K562 (cell line): ENCODE results near the gene BIRC7. TPM values are rescaled to one million over a fixed set of nuclear protein-coding genes. Genes with fewer than 3 reads are reported as not detected.

ENCODE experiments used
- ATAC-seq: fragments of 200-7000 bp; cut with Tn5 transposase; 3 replicates; pipeline ENCODE4 v1.9.1; 2020; ENCODE audit warnings: moderate library complexity
- BruUV-seq: library from RNA; stranded (reverse); fragments of 400-500 nt; replicated peaks from 2 replicates; lab custom pipeline; 2021; lab: Mats Ljungman, UMichigan
- CTCF ChIA-PET: fragments of 300-600 bp; formaldehyde crosslinking; extraction: SDS; loops from one replicate; lab custom pipeline; 2021; ENCODE audit warnings: low intra/inter-chr PET ratio; lab: Yijun Ruan, JAX
- POLR2A ChIA-PET: fragments of 300-600, 350-650 bp; sonication (Branson Sonifier 250); formaldehyde crosslinking; extraction: SDS; loops from one replicate; lab custom pipeline; 2021; ENCODE audit warnings: antibody characterized with exemption, inconsistent platforms; lab: Yijun Ruan, JAX
- DNase-seq, 4 experiments: peaks; one replicate each; pipeline versions ENCODE4 v3.0.0 to v3.0.0-alpha.2; 2011 to 2018; ENCODE audit warnings: low spot score in 3 of 4, mixed read lengths in 3 of 4; ENCODE audit errors: extremely low read depth in 1 of 4
- FAIRE-seq: peaks from 2 replicates; lab custom pipeline; 2011; peaks lifted over from hg19 to GRCh38; lab: Jason Lieb, UNC
- H2AFZ ChIP-seq: 2 replicates; pipeline ENCODE4 v1.6.0; 2011; ENCODE audit warnings: low read depth, low read length, control low read depth, inconsistent platforms
- H3K27ac ChIP-seq: fragments of 200-600 bp; 3 replicates; pipeline ENCODE4 v1.8.0; 2011; ENCODE audit warnings: low read depth, mild to moderate bottlenecking, control low read depth, inconsistent platforms, low read length, moderate library complexity, mixed read lengths; ENCODE audit errors: extremely low read depth
- H3K27me3 ChIP-seq, 2 experiments: fragments of 300-600 bp in 1 of 2; 2 replicates in 1 of 2; 3 replicates in 1 of 2; pipeline versions ENCODE4 v1.6.0 to v1.8.0; 2011; ENCODE audit warnings: inconsistent platforms in 2 of 2, low read length in 2 of 2, mild to moderate bottlenecking in 1 of 2, mixed read lengths in 1 of 2, moderate library complexity in 1 of 2; ENCODE audit not compliant: control insufficient read depth in 2 of 2, insufficient read depth in 2 of 2
- H3K36me3 ChIP-seq: fragments of 300-600 bp; 3 replicates; pipeline ENCODE4 v1.8.0; 2011; ENCODE audit warnings: mild to moderate bottlenecking, low read length, inconsistent platforms; ENCODE audit not compliant: control insufficient read depth, insufficient read depth
- H3K4me1 ChIP-seq, 2 experiments: fragments of 200-600 bp in 1 of 2; replicated peaks in 1 of 2; 2 replicates in 1 of 2; 3 replicates in 1 of 2; pipeline versions ENCODE4 v1.5.1 to v1.8.0; 2011; ENCODE audit warnings: inconsistent platforms in 2 of 2, low read length in 2 of 2, mild to moderate bottlenecking in 1 of 2, mixed read lengths in 1 of 2, moderate library complexity in 1 of 2; ENCODE audit not compliant: control insufficient read depth in 2 of 2, insufficient read depth in 2 of 2
- H3K4me2 ChIP-seq: 2 replicates; pipeline ENCODE4 v1.6.1; 2011; ENCODE audit warnings: low read length, control low read depth, inconsistent platforms, mixed read lengths; ENCODE audit not compliant: insufficient read depth
- H3K4me3 ChIP-seq: fragments of 200-600 bp; sonication (generic), shearing (Covaris generic); 2 replicates; pipeline ENCODE4 v1.5.1; 2016; ENCODE audit warnings: control low read depth, inconsistent platforms
- H3K79me2 ChIP-seq: fragments of 200-600 bp; 3 replicates; pipeline ENCODE4 v1.8.0; 2011; ENCODE audit warnings: low read length, inconsistent platforms; ENCODE audit not compliant: control insufficient read depth, insufficient read depth
- H3K9ac ChIP-seq, 2 experiments: 2 replicates each; pipeline versions ENCODE4 v1.6.0 to v1.6.1; 2011; ENCODE audit warnings: low read depth in 2 of 2, low read length in 2 of 2, control low read depth in 1 of 2, inconsistent platforms in 1 of 2, mild to moderate bottlenecking in 1 of 2, mixed read lengths in 1 of 2; ENCODE audit not compliant: insufficient read depth in 1 of 2
- H3K9me1 ChIP-seq: one replicate; pipeline ENCODE4 v1.6.0; 2011; ENCODE audit warnings: inconsistent platforms, mild to moderate bottlenecking, low read length, moderate library complexity; ENCODE audit not compliant: control insufficient read depth, insufficient read depth
- H3K9me3 ChIP-seq: replicated peaks from 2 replicates; pipeline ENCODE4 v1.5.1; 2011; ENCODE audit warnings: low read depth, low read length, inconsistent platforms; ENCODE audit not compliant: control insufficient read depth, insufficient read depth
- H4K20me1 ChIP-seq: replicated peaks from 2 replicates; pipeline ENCODE4 v1.6.1; 2011; ENCODE audit warnings: low read length, inconsistent platforms, mixed read lengths; ENCODE audit not compliant: control insufficient read depth, insufficient read depth
- GTF2E2 ChIP-seq: fragments of 200-800 bp; sonication (Bioruptor generic); IDR thresholded peaks from 2 replicates; pipeline ENCODE4 v1.6.1; 2016; ENCODE audit warnings: missing genetic modification characterization, missing compliant biosample characterization
- HES1 ChIP-seq: fragments of 450-650 bp; IDR thresholded peaks from 2 replicates; pipeline ENCODE4 v1.6.1; 2016; ENCODE audit warnings: low read depth, mild to moderate bottlenecking, moderate library complexity
- MCM7 ChIP-seq, 2 experiments: fragments of 450-650 bp; IDR thresholded peaks; 2 replicates each; pipeline ENCODE4 v1.6.1; 2016 to 2018
- MTA1 ChIP-seq: fragments of 450-650 bp; IDR thresholded peaks from 2 replicates; pipeline ENCODE4 v1.6.1; 2017; ENCODE audit warnings: borderline replicate concordance
- MTF1 ChIP-seq: fragments of 250-450 bp; sonication (Bioruptor Pico); IDR thresholded peaks from 2 replicates; pipeline ENCODE4 v1.9.0; 2021; ENCODE audit warnings: moderate library complexity, mild to moderate bottlenecking, inconsistent platforms, borderline replicate concordance
- NFIC ChIP-seq: fragments of 450-650 bp; IDR thresholded peaks from 2 replicates; pipeline ENCODE4 v1.6.1; 2017; ENCODE audit warnings: mild to moderate bottlenecking, inconsistent platforms
- PBX2 ChIP-seq, 2 experiments: IDR thresholded peaks in 1 of 2; conservative IDR thresholded peaks in 1 of 2; 2 replicates each; pipeline ENCODE4 v1.6.1; 2016; ENCODE audit warnings: low read depth in 2 of 2, mild to moderate bottlenecking in 1 of 2, missing compliant biosample characterization in 1 of 2, missing genetic modification characterization in 1 of 2, moderate library complexity in 1 of 2
- SPI1 ChIP-seq: IDR thresholded peaks from 2 replicates; pipeline ENCODE4 v1.6.1; 2011; ENCODE audit warnings: low read depth, low read length, control low read depth, borderline replicate concordance
- ZKSCAN8 ChIP-seq: fragments of 200-800 bp; sonication (Bioruptor generic); IDR thresholded peaks from 2 replicates; pipeline ENCODE4 v1.6.1; 2016; ENCODE audit warnings: missing genetic modification characterization, missing compliant biosample characterization
- WGBS: fragments of 100-300 bp; shearing (Covaris generic); methylation state at CpG from one replicate; pipeline ENCODE4 v1.1.6; 2016; ENCODE audit warnings: low coverage, mixed read lengths; ENCODE audit not compliant: insufficient coverage; ENCODE audit errors: missing lambda C conversion rate; 5-methylcytosine and 5-hydroxymethylcytosine counted together
- in situ Hi-C: fragments of 300-500 bp; cut with MboI; formaldehyde crosslinking; loops from 4 replicates; pipeline ENCODE4 v1.15.0; 2018; ENCODE audit warnings: inconsistent platforms, mixed read lengths
- intact Hi-C: fragments of 100-400 bp; cut with micrococcal nuclease; formaldehyde crosslinking; loops from 2 replicates; pipeline ENCODE4 v1.14.2; 2022
- polyA plus RNA-seq, 8 experiments: library from polyadenylated mRNA; depleted of rRNA in 4 of 8; stranded (reverse) in 5 of 8; unstranded in 3 of 8; fragments of >200 nt; fragmentation: Nextera tagmentation in 2 of 8; fragmentation: Illumina TruSeq in 1 of 8; extraction: Ambion mirVana in 2 of 8; extraction: Trizol in 1 of 8; gene quantifications; 2 replicates each; pipeline versions ENCODE4 v1.2.1 to v1.2.3, GENCODE V29; 2011 to 2014; ENCODE audit warnings: inconsistent platforms in 1 of 8, missing spikeins in 1 of 8
- total RNA-seq, 7 experiments: library from RNA; depleted of rRNA in 6 of 7; stranded (reverse); fragments of >200 nt in 6 of 7; fragmentation: Illumina TruSeq in 2 of 7; extraction: Trizol in 2 of 7; gene quantifications; 2 replicates each; pipeline versions ENCODE4 v1.2.1 to v1.2.3, GENCODE V29; 2011 to 2021; ENCODE audit warnings: low replicate concordance in 1 of 7

Gene BIRC7
- total and polyA plus RNA-seq, 9 of the 15 experiments (the other 6 are each of a cell fraction or from before 2014, with no cell fraction given): 0.14 to 0.19 (median 0.16) TPM; not detected in 5

- TF ChIP-seq MTA1 (no peak), GTF2E2 (tag) (no peak), NFIC (0 out of 2 replicates have a peak, but pooled peaks have one; percentile 13)
Observed at GRCh38 chr20:63191400-63191799, 44.3 kb upstream of the BIRC7 start (continued).

- ChIA-PET POLR2A (interaction anchor here (0.9 to 1.3 kb wide), 3 partner anchors 14 to 22 kb away, joined by 4 to 5 read pairs (median 5); no protein-coding TSS in a partner anchor), CTCF (no interaction called here)
- Histone ChIP-seq H3K36me3 (peaks cover 30% of the 10 kb centered on the region), H2AFZ (no peak overlapping the region), H3K4me1 (peaks cover 8 to 15% of the 10 kb centered on the region in 2 experiments; a peak in 4 of 5 replicates), H3K9me3 (no peaks in the 10 kb centered on the region), H3K79me2 (peaks cover 20% of the 10 kb centered on the region), H3K4me2 (no peak overlapping the region), H4K20me1 (peaks cover 40% of the 10 kb centered on the region), H3K27me3 (peaks cover 0 to 5% of the 10 kb centered on the region in 2 experiments; a peak in 1 of 5 replicates), H3K27ac (no peak overlapping the region), H3K4me3 (no peak overlapping the region), H3K9me1 (peaks cover 5% of the 10 kb centered on the region), H3K9ac (peak overlapping the region in 1 of 2 experiments; percentile 35; a peak in 1 of 4 replicates)
- ATAC-seq (no peak), FAIRE-seq (no peak), DNase-seq (no peak)
- in situ Hi-C loops: no loop called here
- TF ChIP-seq MTF1 (CRISPR knock-in tag): no peak
- no peak for TF ChIP-seq HES1
- TF ChIP-seq ZKSCAN8 (CRISPR knock-in tag): no peak
- TF ChIP-seq PBX2 (CRISPR knock-in tag; IDR thresholded peaks at IDR 0.05; ENCODE audit: low read depth): no peak
- no peak for TF ChIP-seq PBX2 (tag; conservative IDR thresholded peaks at IDR 0.05; ENCODE audit: low read depth)
- TF ChIP-seq MCM7 (IDR thresholded peaks at IDR 0.05): no peak
- TF ChIP-seq SPI1: no peak
- WGBS: 62% methylated on average over 21 of the region's 21 CpGs
- no TSS peak for BruUV-seq
- intact Hi-C loops: no loop called here
Observed at GRCh38 chr20:63192721-63193120, 43.0 kb upstream of the BIRC7 start.
